GM13976 (cell line): ENCODE measurements around the gene AGAP1.

ENCODE experiments used
- DNase-seq: peaks from one replicate; pipeline ENCODE4 v3.0.0; 2012; ENCODE audit warnings: low spot score
- CTCF ChIP-seq: IDR thresholded peaks from 2 replicates; pipeline ENCODE4 v1.5.1; 2012; ENCODE audit warnings: borderline replicate concordance, mild to moderate bottlenecking; ENCODE audit not compliant: insufficient read depth; ENCODE audit errors: extremely low read depth, missing control alignments, control extremely low read depth
- in situ Hi-C: fragments of 300-500 bp; cut with MboI; formaldehyde crosslinking; loops from one replicate; pipeline ENCODE4 v1.12.0; 2022; ENCODE audit warnings: low sequenced_read_pairs, mixed read lengths, inconsistent platforms; ENCODE audit not compliant: unreplicated experiment

AGAP1 gene

GRCh38 chr2:235533616-235534385 is 40.0 kb downstream of the AGAP1 start:
- in situ Hi-C loops: no loop called here
- TF ChIP-seq CTCF: no peak
- no peak for DNase-seq

GRCh38 chr2:235534678-235535422 is 41.0 kb downstream of the AGAP1 start:
- TF ChIP-seq CTCF: no peak
- DNase-seq: no peak
- in situ Hi-C loops: no loop called here

- no peak for DNase-seq
- in situ Hi-C loops: no loop called here
- TF ChIP-seq CTCF: no peak
These were observed 41.7 kb downstream of the AGAP1 start for GRCh38 chr2:235535423-235536130.

- no peak for TF ChIP-seq CTCF
- in situ Hi-C loops: no loop called here
- DNase-seq: no peak
These were observed 42.9 kb downstream of the AGAP1 start for GRCh38 chr2:235536711-235537110.

- in situ Hi-C loops: no loop called here
- TF ChIP-seq CTCF: no peak
- no peak for DNase-seq
These were observed 43.3 kb downstream of the AGAP1 start for GRCh38 chr2:235537186-235537585.

GRCh38 chr2:235537587-235537986 is 43.7 kb downstream of the AGAP1 start:
- no peak for TF ChIP-seq CTCF
- in situ Hi-C loops: no loop called here

More at GRCh38 chr2:235537587-235537986, 43.7 kb downstream of the AGAP1 start:
- DNase-seq: no peak
